Activated naive CD4-positive, alpha-beta T cell treated with anti-CD3 and anti-CD28 coated beads, Interleukin-2, amount 10 ng/mL, durations not matched to agents 7 days and 5 days (primary cell): ENCODE data around the gene PREX1.

ENCODE experiments used
- CTCF ChIA-PET: fragments of 350-600 bp; sonication (Branson Sonifier 250); formaldehyde crosslinking; loops from one replicate; lab custom pipeline; 2021; ENCODE audit warnings: antibody characterized with exemption; lab: Charles Lee
- DNase-seq: peaks from one replicate; pipeline ENCODE4 v3.0.0-alpha.2; 2020
- H3K27ac Mint-ChIP-seq: one replicate; pipeline ENCODE4 v1.8.0; 2021; ENCODE audit warnings: mild to moderate bottlenecking, moderate library complexity, mixed read lengths
- H3K27me3 Mint-ChIP-seq: one replicate; pipeline ENCODE4 v1.8.0; 2021; ENCODE audit warnings: mild to moderate bottlenecking, mixed read lengths
- H3K36me3 Mint-ChIP-seq: one replicate; pipeline ENCODE4 v1.8.0; 2021; ENCODE audit warnings: mixed read lengths
- H3K4me1 Mint-ChIP-seq: one replicate; pipeline ENCODE4 v1.8.0; 2021; ENCODE audit warnings: mixed read lengths
- H3K4me3 Mint-ChIP-seq: one replicate; pipeline ENCODE4 v1.8.0; 2021; ENCODE audit warnings: mild to moderate bottlenecking, moderate library complexity, mixed read lengths
- H3K9me3 Mint-ChIP-seq: one replicate; pipeline ENCODE4 v1.8.0; 2021; ENCODE audit warnings: mixed read lengths

The PREX1 gene

GRCh38 chr20:48706710-48707365, 121.0 kb downstream of the PREX1 start:
- H3K36me3 Mint-ChIP-seq: peaks cover 51% of the 10 kb centered on the region
- no peak overlapping the region for H3K4me3 Mint-ChIP-seq
- CTCF ChIA-PET: no interaction called here
- H3K27ac Mint-ChIP-seq: peak overlapping the region; percentile 66
- no peaks in the 10 kb centered on the region for H3K9me3 Mint-ChIP-seq
- H3K4me1 Mint-ChIP-seq: peaks cover 39% of the 10 kb centered on the region
- no peak for DNase-seq
- peaks cover 4% of the 10 kb centered on the region for H3K27me3 Mint-ChIP-seq

GRCh38 chr20:48706116-48706656, 121.6 kb downstream of the PREX1 start:
- Mint-ChIP-seq H3K27ac (peak overlapping the region; percentile 66), H3K4me1 (peaks cover 38% of the 10 kb centered on the region), H3K36me3 (peaks cover 56% of the 10 kb centered on the region), H3K4me3 (no peak overlapping the region), H3K9me3 (no peaks in the 10 kb centered on the region), H3K27me3 (peaks cover 4% of the 10 kb centered on the region)
- CTCF ChIA-PET: no interaction called here
- DNase-seq: no peak

GRCh38 chr20:48705240-48706115, 122.3 kb downstream of the PREX1 start:
- CTCF ChIA-PET: no interaction called here
- peaks cover 57% of the 10 kb centered on the region for H3K36me3 Mint-ChIP-seq
- H3K4me3 Mint-ChIP-seq: no peak overlapping the region
- peaks cover under 1% of the 10 kb centered on the region for H3K27me3 Mint-ChIP-seq
- no peak for DNase-seq
- peak overlapping the region; percentile 33 for H3K27ac Mint-ChIP-seq
- peaks cover 38% of the 10 kb centered on the region for H3K4me1 Mint-ChIP-seq
- no peaks in the 10 kb centered on the region for H3K9me3 Mint-ChIP-seq

GRCh38 chr20:48704761-48705160, 123.0 kb downstream of the PREX1 start:
- Mint-ChIP-seq H3K4me3 (no peak overlapping the region), H3K9me3 (no peaks in the 10 kb centered on the region), H3K4me1 (peaks cover 38% of the 10 kb centered on the region), H3K27me3 (no peaks in the 10 kb centered on the region), H3K27ac (no peak overlapping the region), H3K36me3 (peaks cover 61% of the 10 kb centered on the region)
- DNase-seq: no peak
- CTCF ChIA-PET: no interaction called here

GRCh38 chr20:48703511-48704219, 124.1 kb downstream of the PREX1 start:
- CTCF ChIA-PET: interaction anchor here (1.6 kb wide), 1 partner anchor 123 kb away, joined by 4 read pairs; no protein-coding TSS in a partner anchor
- Mint-ChIP-seq H3K9me3 (no peaks in the 10 kb centered on the region), H3K4me3 (no peak overlapping the region), H3K27ac (peak overlapping the region; percentile 24), H3K36me3 (peaks cover 64% of the 10 kb centered on the region), H3K4me1 (peaks cover 36% of the 10 kb centered on the region), H3K27me3 (no peaks in the 10 kb centered on the region)
- no peak for DNase-seq

GRCh38 chr20:48703107-48703506, 124.7 kb downstream of the PREX1 start:
- peaks cover 35% of the 10 kb centered on the region for H3K4me1 Mint-ChIP-seq
- no peak for DNase-seq

GRCh38 chr20:48702455-48702913, 125.3 kb downstream of the PREX1 start:
- DNase-seq: no peak
- no peak overlapping the region for H3K27ac Mint-ChIP-seq
- H3K27me3 Mint-ChIP-seq: no peaks in the 10 kb centered on the region
- peaks cover 63% of the 10 kb centered on the region for H3K36me3 Mint-ChIP-seq
- no peak overlapping the region for H3K4me3 Mint-ChIP-seq
- peaks cover 36% of the 10 kb centered on the region for H3K4me1 Mint-ChIP-seq
- H3K9me3 Mint-ChIP-seq: no peaks in the 10 kb centered on the region
- CTCF ChIA-PET: interaction anchor here (1.6 kb wide), 1 partner anchor 124 kb away, joined by 4 read pairs; no protein-coding TSS in a partner anchor

More at GRCh38 chr20:48703107-48703506, 124.7 kb downstream of the PREX1 start:
- Mint-ChIP-seq H3K9me3 (no peaks in the 10 kb centered on the region), H3K36me3 (peaks cover 62% of the 10 kb centered on the region), H3K4me3 (no peak overlapping the region), H3K27me3 (no peaks in the 10 kb centered on the region), H3K27ac (peak overlapping the region; percentile 24)
- CTCF ChIA-PET: interaction anchor here (1.6 kb wide), 1 partner anchor 123 kb away, joined by 4 read pairs; no protein-coding TSS in a partner anchor

GRCh38 chr20:48701702-48702101, 126.1 kb downstream of the PREX1 start:
- Mint-ChIP-seq H3K27me3 (no peaks in the 10 kb centered on the region), H3K4me3 (no peak overlapping the region), H3K9me3 (no peaks in the 10 kb centered on the region), H3K27ac (no peak overlapping the region), H3K36me3 (peaks cover 61% of the 10 kb centered on the region), H3K4me1 (peaks cover 28% of the 10 kb centered on the region)
- no peak for DNase-seq
- CTCF ChIA-PET: no interaction called here

GRCh38 chr20:48698507-48699267, 129.1 kb downstream of the PREX1 start:
- no peak for DNase-seq
- peaks cover 59% of the 10 kb centered on the region for H3K36me3 Mint-ChIP-seq
- H3K9me3 Mint-ChIP-seq: no peaks in the 10 kb centered on the region
- CTCF ChIA-PET: interaction anchor here (1.5 kb wide), 1 partner anchor 108 kb away, joined by 3 read pairs; no protein-coding TSS in a partner anchor
- H3K4me3 Mint-ChIP-seq: no peak overlapping the region
- H3K4me1 Mint-ChIP-seq: peaks cover 11% of the 10 kb centered on the region
- no peaks in the 10 kb centered on the region for H3K27me3 Mint-ChIP-seq
- H3K27ac Mint-ChIP-seq: peak overlapping the region; percentile 29

GRCh38 chr20:48697845-48698491, 129.8 kb downstream of the PREX1 start:
- Mint-ChIP-seq H3K4me3 (no peak overlapping the region), H3K4me1 (peaks cover 11% of the 10 kb centered on the region), H3K27ac (no peak overlapping the region), H3K36me3 (peaks cover 55% of the 10 kb centered on the region), H3K9me3 (no peaks in the 10 kb centered on the region), H3K27me3 (no peaks in the 10 kb centered on the region)
- CTCF ChIA-PET: interaction anchor here (1.5 kb wide), 1 partner anchor 109 kb away, joined by 3 read pairs; no protein-coding TSS in a partner anchor
- DNase-seq: no peak

GRCh38 chr20:48696671-48697070, 131.1 kb downstream of the PREX1 start:
- Mint-ChIP-seq H3K36me3 (peaks cover 54% of the 10 kb centered on the region), H3K27me3 (no peaks in the 10 kb centered on the region), H3K9me3 (no peaks in the 10 kb centered on the region), H3K4me1 (peaks cover 11% of the 10 kb centered on the region), H3K4me3 (no peak overlapping the region), H3K27ac (no peak overlapping the region)
- CTCF ChIA-PET: interaction anchor here (1.2 kb wide), 1 partner anchor 136 kb away, joined by 3 read pairs; no protein-coding TSS in a partner anchor
- no peak for DNase-seq

- no peak overlapping the region for H3K27ac Mint-ChIP-seq
- H3K4me3 Mint-ChIP-seq: no peak overlapping the region
- CTCF ChIA-PET: interaction anchor here (1.2 kb wide), 1 partner anchor 137 kb away, joined by 3 read pairs; no protein-coding TSS in a partner anchor
- no peaks in the 10 kb centered on the region for H3K27me3 Mint-ChIP-seq
- no peak for DNase-seq
- no peaks in the 10 kb centered on the region for H3K9me3 Mint-ChIP-seq
- H3K4me1 Mint-ChIP-seq: peaks cover 12% of the 10 kb centered on the region
- H3K36me3 Mint-ChIP-seq: peaks cover 59% of the 10 kb centered on the region
Observed at GRCh38 chr20:48695738-48696137, 132.1 kb downstream of the PREX1 start.
